GF-D8 (cell line): ENCODE results near the gene ARMC5.
"Not testable (repeated sequence)": the region's sequence is repeated elsewhere in the genome, so short reads cannot be mapped to it uniquely, and the experiment has no call there.

Source experiments
- DNase-seq: peaks from one replicate; lab custom pipeline; 2025; lab: John Stamatoyannopoulos, UW

ARMC5 gene

DNA sequence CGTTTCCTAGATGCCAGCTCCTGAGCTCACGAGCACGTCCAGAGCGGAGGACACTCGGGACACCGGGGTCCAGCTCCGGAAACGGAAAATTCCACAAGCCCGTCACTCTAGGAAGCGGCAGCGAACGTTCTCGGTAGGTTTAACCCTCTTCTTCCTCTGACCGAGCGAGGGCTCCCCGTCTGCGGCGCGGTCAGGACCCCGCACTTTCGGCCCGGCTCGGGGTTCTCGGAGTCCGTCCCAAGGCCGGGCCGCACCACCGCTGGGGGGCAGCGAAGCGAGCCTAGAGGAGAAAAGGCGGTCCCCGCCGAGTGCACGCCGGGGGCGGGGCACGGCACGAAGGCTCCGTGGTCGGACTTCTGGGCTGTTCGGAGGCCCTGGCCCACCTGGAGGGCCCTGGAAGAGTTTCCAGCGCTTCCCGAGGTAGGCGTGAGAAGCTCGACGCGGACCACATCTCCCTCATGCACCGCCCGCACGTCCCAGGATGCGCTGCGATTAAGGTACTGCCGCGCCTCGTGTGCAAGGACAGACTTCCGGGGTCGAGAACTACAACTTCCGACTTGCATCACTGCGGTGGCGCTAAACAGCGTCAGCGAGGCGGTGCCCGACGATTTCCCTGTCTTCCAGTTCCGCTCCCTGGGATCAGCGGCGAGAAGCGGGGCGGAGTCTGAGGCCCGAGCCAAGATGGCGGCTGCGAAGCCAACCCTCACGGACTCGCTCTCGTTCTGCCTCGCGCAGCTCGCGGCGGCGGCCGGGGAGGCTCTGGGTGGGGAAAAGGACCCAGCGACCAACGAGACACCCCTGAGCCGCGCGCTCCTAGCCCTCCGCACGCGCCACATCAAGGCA lies at the start of gene ARMC5:
Gene ARMC5 (plus strand): TSS at position 658 of the 843 bp plus-strand sequence. CDS start 24 bp downstream, at position 682.
- DNase-seq: peak; percentile 92

GRCh38 chr16:31410082-31410481 lies 49.2 kb upstream of the ARMC5 start:
- DNase-seq: no peak

- no peak for DNase-seq
Measured at GRCh38 chr16:31411024-31411844, 48.1 kb upstream of the ARMC5 start.

DNA sequence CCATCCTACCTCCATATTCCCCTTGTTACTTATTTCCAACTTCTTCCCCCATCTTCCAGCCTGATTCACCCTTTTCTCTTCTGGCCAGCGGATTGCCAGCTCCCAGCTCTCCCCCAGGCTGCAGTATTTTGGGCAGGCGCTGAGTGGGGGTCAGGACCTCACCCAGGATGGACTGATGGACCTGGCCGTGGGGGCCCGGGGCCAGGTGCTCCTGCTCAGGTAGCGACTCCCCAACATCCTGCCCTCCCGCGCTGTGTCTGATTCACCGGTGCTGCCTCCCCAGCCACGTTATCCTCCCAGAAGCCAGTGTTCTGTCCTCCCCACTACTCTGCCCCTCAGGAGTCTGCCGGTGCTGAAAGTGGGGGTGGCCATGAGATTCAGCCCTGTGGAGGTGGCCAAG lies 46.6 kb upstream of the ARMC5 start:
- no peak for DNase-seq

- no peak for DNase-seq
Measured at GRCh38 chr16:31413381-31413780, 45.9 kb upstream of the ARMC5 start.

DNA sequence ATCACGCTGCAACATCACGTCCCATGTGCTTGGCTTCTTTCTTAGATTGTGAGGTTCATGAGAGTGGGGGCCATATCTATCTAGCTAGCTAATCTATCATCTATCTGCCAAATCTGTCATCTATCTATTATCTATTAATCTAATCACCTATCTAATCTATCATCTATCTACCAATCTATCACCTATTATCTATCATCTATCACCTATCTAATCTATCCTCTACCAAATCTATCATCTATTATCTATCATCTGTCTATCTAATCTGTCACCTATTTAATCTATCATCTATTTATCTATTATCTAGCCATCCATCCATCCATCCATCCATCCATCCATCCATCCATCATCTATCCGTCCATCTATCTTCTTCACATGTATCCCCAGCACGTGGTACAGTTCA lies 45.4 kb upstream of the ARMC5 start:
- no peak for DNase-seq

DNA sequence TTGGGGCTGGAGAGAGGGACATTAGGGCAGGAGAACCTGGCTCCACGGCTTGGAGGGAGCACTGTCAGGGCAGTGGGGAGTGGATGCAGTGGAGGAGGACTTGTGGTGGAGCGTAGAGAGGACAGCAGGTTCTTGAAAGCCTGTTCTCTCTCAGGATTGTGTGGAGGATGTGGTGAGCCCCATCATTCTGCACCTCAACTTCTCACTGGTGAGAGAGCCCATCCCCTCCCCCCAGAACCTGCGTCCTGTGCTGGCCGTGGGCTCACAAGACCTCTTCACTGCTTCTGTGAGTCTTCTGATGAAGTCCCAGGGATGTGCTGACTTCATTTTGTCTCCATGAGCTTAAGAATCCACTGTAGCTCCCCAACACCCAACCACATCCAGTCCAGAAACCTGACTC lies 44.6 kb upstream of the ARMC5 start:
- DNase-seq: no peak

GRCh38 chr16:31416371-31416770 lies 42.9 kb upstream of the ARMC5 start:
- no peak for DNase-seq

DNA sequence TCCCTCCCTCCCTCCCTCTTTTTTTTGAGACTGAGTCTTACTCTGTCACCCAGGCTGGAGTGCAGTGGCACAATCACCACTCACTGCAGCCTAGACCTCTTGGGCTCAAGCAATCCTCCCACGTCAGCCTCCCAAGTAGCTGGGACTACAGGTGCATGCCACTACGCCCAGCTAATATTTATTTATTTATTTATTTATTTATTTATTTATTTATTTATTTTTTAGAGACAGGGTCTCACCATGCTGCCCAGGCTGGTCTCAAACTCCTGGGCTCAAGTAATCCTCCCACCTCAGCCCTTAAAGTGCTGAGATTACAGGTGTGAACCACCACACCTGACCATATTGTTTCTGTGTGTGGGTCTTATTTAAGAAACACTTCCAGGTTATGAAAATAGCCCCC lies 42.3 kb upstream of the ARMC5 start:
- DNase-seq: not testable (repeated sequence)

GRCh38 chr16:31417916-31418315 lies 41.4 kb upstream of the ARMC5 start:
- no peak for DNase-seq

DNA sequence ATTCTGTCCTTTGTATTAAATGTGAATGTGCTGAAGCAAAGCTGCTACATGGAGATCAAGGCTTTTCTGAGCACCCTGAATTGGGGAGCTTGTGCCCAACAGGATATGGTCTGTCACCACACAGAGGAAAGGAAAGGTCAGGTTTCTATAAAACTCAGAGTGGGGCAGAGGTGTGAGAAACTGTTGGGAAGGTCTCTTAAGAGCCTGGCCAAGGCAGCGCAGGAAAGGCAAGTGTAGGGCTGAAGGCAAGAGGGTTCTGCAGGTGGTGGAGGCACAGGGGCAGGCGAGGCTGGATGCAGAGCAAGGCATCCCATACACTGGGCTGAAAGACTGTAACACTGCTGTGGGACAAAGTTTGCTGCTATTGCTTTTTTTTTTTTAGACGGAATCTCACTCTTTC lies 39.3 kb upstream of the ARMC5 start:
- DNase-seq: no peak

DNA sequence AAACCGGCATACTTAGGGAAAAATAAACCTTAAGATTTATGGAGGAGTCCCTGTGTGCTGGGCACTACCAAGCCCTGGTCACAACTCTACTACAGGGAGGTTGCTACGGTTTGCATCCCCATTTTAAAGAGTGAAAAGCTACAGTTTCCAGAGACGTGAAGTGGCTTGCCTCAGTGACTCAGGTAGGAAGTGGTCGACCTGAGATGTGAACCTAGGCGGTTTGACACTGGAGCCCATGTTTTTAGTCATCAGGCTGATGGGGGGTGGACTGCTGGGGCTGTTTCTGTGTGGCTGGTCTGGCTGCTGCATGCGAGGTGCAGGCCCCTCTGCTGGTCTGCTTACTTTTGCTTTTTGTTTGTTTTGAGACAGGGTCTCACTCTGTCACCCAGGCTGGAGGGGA lies 37.7 kb upstream of the ARMC5 start:
- DNase-seq: no peak

GRCh38 chr16:31423241-31423640 lies 36.1 kb upstream of the ARMC5 start:
- no peak for DNase-seq

- DNase-seq: no peak
Measured at GRCh38 chr16:31423801-31424200, 35.5 kb upstream of the ARMC5 start.

GRCh38 chr16:31427441-31428278 lies 31.6 kb upstream of the ARMC5 start:
- no peak for DNase-seq

GRCh38 chr16:31428279-31428597 lies 31.1 kb upstream of the ARMC5 start, which contains the start of gene COX6A2:
Gene COX6A2 (minus strand): TSS chr16:31428360. CDS start chr16:31428325, 35 bp downstream.
- DNase-seq: no peak

GRCh38 chr16:31428638-31429247 lies 30.6 kb upstream of the ARMC5 start:
- DNase-seq: no peak

GRCh38 chr16:31429314-31429713 lies 30.0 kb upstream of the ARMC5 start:
- DNase-seq: no peak

DNA sequence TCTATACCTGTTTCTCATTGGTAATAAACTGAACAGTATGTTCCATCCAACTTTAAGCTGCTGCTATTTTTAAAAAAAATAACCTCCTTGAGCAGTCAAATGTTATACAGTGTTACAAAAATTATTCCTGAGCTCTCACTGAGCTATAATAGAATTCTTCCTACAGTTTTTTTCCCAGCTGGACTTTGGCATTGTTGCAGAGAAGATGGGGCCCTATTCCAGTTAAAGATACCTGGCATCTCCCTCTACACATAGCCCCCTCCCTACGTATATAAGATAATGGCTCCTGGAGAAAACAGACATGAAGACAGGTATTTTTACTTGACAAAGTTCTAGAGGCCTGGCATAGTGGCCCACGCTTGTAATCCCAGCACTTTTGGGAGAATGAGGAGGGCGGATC lies 29.5 kb upstream of the ARMC5 start:
- no peak for DNase-seq

DNA sequence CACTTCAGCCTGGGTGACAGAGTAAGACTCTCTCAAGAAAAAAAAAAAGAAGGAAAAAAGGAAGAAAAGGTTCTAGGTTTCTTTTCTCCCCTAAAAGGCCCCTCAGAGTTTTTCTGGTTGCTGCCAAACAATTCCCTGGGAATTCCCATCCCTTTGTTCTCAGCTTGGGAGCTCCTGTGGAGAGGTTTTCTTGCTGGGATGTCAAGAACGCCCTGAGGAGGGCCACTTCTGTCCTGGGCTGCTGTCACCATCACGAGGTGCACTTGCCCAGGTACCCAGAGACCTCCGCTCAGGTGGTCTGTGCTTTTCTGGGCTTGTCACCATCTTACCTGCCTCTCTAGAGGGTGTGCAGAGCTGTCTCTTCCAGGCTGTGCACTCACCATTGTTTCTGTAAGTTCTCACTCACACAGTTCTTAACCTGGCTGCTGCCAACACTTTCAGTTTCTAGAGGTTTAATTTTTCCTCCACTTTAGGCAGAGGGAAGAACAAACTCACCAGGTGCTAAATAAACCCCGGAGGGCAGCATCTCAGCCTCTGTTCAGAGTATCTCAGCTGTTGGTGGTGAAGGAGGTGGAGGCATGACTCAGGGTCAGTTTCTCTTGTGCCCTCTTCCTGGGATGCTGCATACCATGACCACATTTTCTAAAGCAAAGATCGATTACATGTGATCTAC lies 28.8 kb upstream of the ARMC5 start:
- DNase-seq: no peak
